GM18508 (cell line): Measurements from ENCODE around the gene FAM32A.
"Not testable (repeated sequence)": the region's sequence is repeated elsewhere in the genome, so short reads cannot be mapped to it uniquely, and the experiment has no call there.

ENCODE experiments used
- ATAC-seq: cut with Tn5 transposase; IDR thresholded peaks from one replicate; pipeline ENCODE4 v1.9.1; 2021; ENCODE audit warnings: moderate number of reproducible peaks; ENCODE audit not compliant: insufficient read depth, unreplicated experiment

The FAM32A gene

DNA sequence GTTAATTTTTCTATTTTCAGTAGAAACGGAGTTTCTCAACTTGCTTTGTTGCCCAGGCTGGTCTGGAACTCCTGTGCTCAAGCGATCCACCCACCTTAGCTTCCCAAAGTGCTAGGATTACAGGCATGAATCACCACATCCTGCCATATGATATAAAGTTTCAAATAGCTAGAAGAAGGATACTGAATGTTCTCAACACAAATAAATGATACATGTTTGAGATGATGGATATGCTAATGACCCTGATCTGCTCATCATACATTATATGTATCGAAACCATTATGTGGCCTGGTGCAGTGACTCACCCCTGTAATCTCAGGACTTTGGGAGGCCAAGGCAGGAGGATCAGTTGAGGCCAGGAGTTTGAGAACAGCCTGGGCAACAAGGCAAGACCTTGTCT is 23.4 kb upstream of the FAM32A start:
- ATAC-seq: no peak

- ATAC-seq: no peak
These were observed 20.9 kb upstream of the FAM32A start for GRCh38 chr19:16164222-16164890.

DNA sequence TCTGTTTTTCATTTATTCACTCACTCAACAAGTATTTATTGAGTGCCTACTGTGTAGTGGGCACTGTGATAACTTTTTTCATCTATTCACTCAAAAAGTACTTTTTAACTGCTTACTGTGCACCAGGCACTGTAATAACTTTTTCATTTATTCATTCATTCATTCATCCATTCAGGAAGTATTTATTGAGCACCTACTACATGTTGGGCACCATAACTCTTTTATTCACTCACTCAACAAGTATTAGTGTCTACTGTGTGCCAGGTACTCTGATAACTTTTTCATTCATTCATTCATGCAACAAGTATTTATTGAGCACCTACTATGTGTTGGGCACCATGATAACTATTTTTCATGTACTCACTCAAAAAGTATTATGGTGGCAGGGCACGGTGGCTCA is 18.8 kb upstream of the FAM32A start:
- no peak for ATAC-seq

DNA sequence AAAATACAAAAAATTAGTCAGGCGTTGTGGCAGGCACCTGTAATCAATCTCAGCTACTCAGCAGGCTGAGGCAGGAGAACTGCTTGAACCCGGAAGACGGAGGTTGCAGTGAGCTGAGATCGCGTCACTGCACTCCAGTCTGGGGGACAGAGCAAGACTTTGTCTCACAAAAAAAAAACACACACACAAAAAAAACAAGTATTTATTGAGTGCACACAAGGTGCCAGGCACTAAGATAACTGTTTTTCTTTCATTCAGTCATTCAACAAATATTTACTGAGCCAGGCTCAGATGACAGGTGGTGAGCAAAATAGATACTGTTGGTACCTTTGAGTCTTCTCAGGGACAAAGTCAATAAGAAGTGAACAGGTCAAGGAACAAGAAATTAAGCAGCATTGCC is 18.2 kb upstream of the FAM32A start:
- no peak for ATAC-seq

GRCh38 chr19:16168465-16169081 is 16.6 kb upstream of the FAM32A start:
- ATAC-seq: no peak

GRCh38 chr19:16170134-16170533 is 15.1 kb upstream of the FAM32A start:
- ATAC-seq: no peak

- ATAC-seq: no peak
These were observed 9.3 kb upstream of the FAM32A start for GRCh38 chr19:16175954-16176353.

GRCh38 chr19:16178866-16179265 is 6.3 kb upstream of the FAM32A start:
- ATAC-seq: not testable (repeated sequence)

DNA sequence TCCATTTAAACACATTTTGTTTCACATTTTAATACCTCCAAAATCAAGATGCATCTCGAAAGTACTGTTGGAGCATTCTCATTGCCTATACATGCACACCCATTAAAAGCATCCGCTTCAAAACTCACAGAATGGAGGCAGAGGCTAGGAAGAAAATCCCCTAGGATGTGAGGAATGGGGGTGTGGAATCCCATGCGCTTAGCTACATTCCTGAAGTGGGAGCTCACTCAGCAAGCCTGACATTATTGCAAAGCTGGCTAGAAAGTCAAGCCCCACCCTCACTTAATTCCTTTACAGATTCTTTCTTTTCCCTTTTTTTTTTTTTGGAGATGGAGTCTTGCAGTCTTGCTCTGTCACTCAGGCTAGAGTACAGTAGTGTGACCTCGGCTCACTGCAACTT is 4.6 kb upstream of the FAM32A start:
- ATAC-seq: no peak

DNA sequence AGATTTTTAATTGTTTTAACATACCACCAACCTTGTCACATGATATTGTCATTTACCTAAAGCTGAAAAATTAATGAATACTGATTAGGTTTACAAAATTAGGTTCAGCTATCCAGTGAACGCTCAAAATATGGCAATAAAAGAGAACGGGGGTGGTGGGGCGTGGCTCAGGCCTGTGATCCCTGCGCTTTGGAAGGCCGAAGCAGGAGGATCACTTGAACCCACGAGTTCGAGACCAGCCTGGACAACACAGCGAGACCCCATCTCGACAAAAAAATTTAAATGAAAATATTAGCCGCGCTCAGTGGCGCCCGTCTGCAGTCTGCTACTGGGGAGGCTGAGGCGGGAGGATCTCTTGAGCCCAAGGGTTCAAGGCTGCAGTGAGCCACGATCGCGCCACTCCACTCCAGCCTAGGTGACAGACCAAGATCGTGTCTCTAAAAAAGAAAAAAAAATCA is 516 bp upstream of the FAM32A start:
- ATAC-seq: no peak

DNA sequence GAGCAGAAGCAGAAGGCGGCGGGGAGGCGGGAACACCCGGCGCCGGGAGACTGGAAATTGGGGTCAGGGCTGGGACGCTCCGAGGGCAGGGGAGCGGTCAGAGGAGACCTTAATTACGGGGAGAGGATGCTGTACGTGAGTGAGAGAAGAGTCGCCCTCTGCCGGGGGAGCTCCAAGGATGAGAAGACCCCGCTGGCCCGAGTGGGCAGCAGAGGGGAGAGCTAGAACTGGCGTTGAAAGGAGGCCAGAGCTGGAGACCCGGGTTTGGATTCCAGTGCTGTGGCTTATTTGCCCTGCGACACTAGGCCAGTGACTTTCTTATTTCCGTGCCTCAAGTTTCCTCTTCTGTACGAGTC is 536 bp downstream of the FAM32A start:
- no peak for ATAC-seq

DNA sequence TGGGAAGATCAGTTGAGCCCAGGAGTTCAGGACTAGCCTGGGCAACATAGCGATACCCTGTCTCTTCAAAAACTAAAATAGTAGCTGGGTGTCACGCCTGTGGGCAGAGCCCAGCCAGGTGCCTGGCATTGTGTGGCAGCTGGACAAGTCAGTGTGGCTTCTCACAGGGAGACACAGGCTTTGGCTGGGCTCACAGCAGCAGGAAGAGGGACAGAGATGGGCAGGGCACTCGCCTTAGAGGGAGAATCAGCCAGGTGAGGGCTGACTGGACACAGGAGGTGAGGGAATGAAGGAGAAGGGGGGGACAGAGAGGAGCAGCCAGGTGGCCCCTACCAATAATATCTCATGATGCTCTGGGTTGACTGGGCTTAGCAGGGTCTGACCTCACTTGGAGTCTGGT is 3.3 kb downstream of the FAM32A start:
- no peak for ATAC-seq

- ATAC-seq: no peak
These were observed 5.0 kb downstream of the FAM32A start for GRCh38 chr19:16190198-16190597.

DNA sequence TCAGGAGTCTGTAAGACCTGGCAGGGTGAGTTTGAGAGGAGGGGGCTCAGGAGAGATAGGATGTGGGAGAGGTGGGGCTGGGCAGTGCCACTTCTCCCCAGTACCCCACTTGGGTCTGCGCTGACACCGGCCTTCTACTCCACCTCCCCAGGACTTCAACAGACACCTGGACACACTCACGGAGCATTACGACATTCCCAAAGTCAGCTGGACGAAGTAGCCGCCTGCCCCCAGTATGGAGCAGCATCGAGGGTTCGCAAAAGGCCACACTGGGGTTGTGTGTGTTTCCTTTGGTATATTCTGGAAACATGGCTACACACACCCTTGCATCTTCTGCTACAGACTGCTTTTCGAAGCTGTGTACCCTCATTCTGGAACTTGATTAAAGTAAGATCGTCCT is 5.5 kb downstream of the FAM32A start:
- ATAC-seq: no peak

GRCh38 chr19:16191216-16191908 is 6.2 kb downstream of the FAM32A start:
- ATAC-seq: no peak

- ATAC-seq: no peak
These were observed 8.3 kb downstream of the FAM32A start for GRCh38 chr19:16193466-16193865.

DNA sequence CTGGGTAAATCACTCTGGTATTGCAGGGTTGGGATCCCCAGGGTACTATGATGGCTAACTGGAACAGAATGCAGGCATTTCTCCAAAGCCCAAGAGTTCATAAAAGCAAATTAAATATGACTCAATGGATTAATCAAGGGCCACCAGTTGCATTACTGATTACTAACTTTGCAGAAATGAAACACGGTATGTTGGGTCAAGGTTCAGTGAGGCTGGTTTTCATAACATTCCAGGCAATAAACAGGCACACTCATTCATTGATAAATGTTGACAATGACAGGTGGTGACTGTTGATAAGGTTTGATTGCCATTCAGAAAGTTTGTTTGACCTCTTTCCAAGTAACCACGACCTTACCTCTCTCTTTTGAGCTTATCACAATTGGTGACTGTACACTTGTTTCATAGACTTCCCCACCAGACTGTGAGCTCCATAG is 12.0 kb downstream of the FAM32A start:
- no peak for ATAC-seq

DNA sequence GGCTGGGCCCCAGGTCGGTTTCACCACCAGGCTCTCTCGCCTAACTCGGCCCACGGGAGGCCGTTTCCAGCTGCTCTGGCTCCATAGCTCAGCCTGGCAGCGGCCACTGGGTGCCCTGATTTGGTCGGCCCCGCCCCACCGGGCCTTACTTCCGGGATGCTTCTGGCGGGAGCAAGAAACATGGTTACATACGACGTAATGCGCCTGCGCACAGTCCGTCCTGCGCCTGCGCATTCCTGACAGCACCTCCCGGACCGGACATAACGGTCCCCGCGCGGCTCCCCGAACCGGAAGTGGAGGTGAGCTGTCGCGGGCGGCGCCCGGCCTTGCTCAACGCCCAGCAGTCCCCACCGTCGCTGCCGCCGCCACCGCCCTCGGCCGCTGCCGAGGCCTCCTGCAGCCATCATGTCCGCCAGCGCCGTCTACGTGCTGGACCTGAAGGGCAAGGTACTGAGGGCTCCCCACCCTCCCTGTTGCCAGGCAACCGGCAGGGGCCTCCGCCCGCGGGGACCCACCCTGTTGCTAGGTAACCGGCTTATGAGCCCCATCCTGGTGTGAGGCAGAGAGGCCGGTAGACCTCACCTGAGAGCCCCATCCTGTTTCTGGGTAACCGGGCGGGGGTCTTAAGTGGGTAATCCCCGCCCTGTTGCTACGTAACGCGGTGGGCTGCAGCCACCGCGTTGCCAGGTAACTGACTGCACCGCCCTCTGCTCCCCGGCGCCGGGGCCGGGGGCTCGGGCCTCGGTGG is 12.6 kb downstream of the FAM32A start, which contains the start of gene AP1M1:
AP1M1 (plus strand) TSS at position 290 of the 748 bp plus-strand sequence; CDS start at position 406, 116 bp downstream.
- ATAC-seq: peak; percentile 46

DNA sequence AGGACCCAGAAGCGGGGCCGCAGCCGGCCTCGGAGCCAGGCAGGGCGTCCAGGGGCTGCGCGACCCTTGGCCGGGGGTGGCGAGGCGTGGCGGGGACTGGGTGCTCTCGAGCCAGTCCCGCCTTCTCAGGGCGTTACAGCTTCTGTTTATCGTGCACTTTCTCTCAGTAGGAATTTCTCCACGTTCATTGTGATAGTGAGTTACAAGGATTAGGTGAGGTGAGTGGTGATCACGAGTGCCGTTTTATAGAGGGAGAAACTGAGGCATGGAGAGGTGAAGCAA is 13.1 kb downstream of the FAM32A start:
- ATAC-seq: no peak

DNA sequence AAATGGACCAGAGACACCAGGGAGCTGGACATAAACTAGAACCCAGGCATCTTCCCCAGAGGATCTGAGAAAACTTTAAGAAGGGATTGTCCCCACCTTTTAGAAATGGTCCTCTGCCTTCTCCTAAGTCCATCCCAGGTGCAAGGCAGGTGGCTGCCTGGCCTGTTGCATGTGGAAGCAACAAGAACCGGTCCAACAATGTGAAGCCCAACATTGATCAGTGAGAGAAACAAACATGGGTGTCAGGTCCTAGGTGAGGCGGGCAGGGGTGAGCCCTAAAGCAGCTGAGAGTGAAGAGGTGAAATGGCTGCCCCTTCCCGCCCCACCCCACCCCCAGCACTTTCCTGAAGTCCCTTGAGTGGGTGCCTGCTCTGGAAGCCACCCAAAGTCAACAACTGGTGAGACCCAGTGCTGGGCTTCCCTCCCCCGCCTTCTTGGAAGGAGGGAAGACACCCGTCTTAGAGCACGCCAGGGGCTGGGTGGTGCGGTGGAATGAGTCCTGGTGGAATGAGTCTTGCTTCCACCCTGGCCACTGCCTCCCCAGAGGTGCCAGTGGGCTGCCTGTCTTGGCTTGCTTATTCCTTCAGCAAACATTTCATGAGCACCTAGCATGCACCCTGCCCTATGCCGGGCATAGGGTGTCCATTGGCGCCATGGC is 14.2 kb downstream of the FAM32A start:
- ATAC-seq: no peak
